IMR-90 (cell line): Measurements from ENCODE around the gene ADD1. TPM values are rescaled to one million over a fixed set of nuclear protein-coding genes. Genes with fewer than 3 reads are reported as not detected.

Experiments used
- ATAC-seq: fragments of 200-7000 bp; cut with Tn5 transposase; 2 replicates; pipeline ENCODE4 v1.9.1; 2020; ENCODE audit warnings: low read depth, mild to moderate bottlenecking, moderate library complexity
- BruUV-seq: library from RNA; stranded (reverse); fragments of 400-500 nt; replicated peaks from 2 replicates; lab custom pipeline; 2021; lab: Mats Ljungman, UMichigan
- CTCF ChIA-PET: fragments of 300-600 bp; formaldehyde crosslinking; extraction: SDS; loops from one replicate; lab custom pipeline; 2021; ENCODE audit warnings: antibody characterized with exemption; lab: Yijun Ruan, JAX
- POLR2A ChIA-PET: fragments of 300-600 bp; sonication (Branson Sonifier 250); formaldehyde crosslinking; loops from one replicate; lab custom pipeline; 2022; ENCODE audit warnings: antibody characterized with exemption; ENCODE audit not compliant: unreplicated experiment; lab: Charles Lee
- DNase-seq: peaks from one replicate; pipeline ENCODE4 v3.0.0; 2013
- H2AFZ ChIP-seq: replicated peaks from 2 replicates; pipeline ENCODE3; 2013; ENCODE audit warnings: low read length, mild to moderate bottlenecking; ENCODE audit not compliant: poor library complexity
- H2AK5ac ChIP-seq: 2 replicates; pipeline ENCODE4 v1.6.1; 2013; ENCODE audit warnings: low read depth, low read length, inconsistent platforms
- H2AK9ac ChIP-seq: replicated peaks from 2 replicates; pipeline ENCODE3; 2013; ENCODE audit warnings: mild to moderate bottlenecking, low read depth, low read length, moderate library complexity; ENCODE audit not compliant: poor library complexity
- H2BK120ac ChIP-seq: 2 replicates; pipeline ENCODE4 v1.6.1; 2013; ENCODE audit warnings: low read depth, low read length, inconsistent platforms
- H2BK15ac ChIP-seq: 3 replicates; pipeline ENCODE4 v1.6.1; 2013; ENCODE audit warnings: low read depth, low read length, inconsistent platforms
- H2BK20ac ChIP-seq: 2 replicates; pipeline ENCODE4 v1.6.1; 2013; ENCODE audit warnings: low read depth, mild to moderate bottlenecking, inconsistent platforms, low read length, moderate library complexity
- H2BK5ac ChIP-seq: 2 replicates; pipeline ENCODE4 v1.6.1; 2013; ENCODE audit warnings: mild to moderate bottlenecking, low read depth, low read length, inconsistent platforms; ENCODE audit not compliant: poor library complexity, severe bottlenecking
- H3K14ac ChIP-seq: replicated peaks from 2 replicates; pipeline ENCODE4 v1.6.1; 2013; ENCODE audit warnings: low read depth, low read length, inconsistent platforms
- H3K18ac ChIP-seq: 2 replicates; pipeline ENCODE4 v1.6.1; 2013; ENCODE audit warnings: low read depth, low read length, control low read depth
- H3K23ac ChIP-seq: 2 replicates; pipeline ENCODE4 v1.6.1; 2013; ENCODE audit warnings: low read depth, low read length, inconsistent platforms
- H3K27ac ChIP-seq: 2 replicates; pipeline ENCODE4 v1.5.1; 2013; ENCODE audit warnings: mild to moderate bottlenecking, control low read depth, low read length; ENCODE audit not compliant: insufficient read depth
- H3K27me3 ChIP-seq: 2 replicates; pipeline ENCODE4 v1.6.1; 2013; ENCODE audit warnings: low read length; ENCODE audit not compliant: control insufficient read depth, insufficient read depth
- H3K36me3 ChIP-seq: 2 replicates; pipeline ENCODE4 v1.6.1; 2013; ENCODE audit warnings: low read length, mixed read lengths; ENCODE audit not compliant: control insufficient read depth, insufficient read depth
- H3K4ac ChIP-seq: 2 replicates; pipeline ENCODE4 v1.6.1; 2013; ENCODE audit warnings: low read depth, low read length, inconsistent platforms
- H3K4me1 ChIP-seq: 2 replicates; pipeline ENCODE4 v1.6.1; 2013; ENCODE audit warnings: low read length, mixed read lengths; ENCODE audit not compliant: control insufficient read depth, insufficient read depth
- H3K4me2 ChIP-seq: 2 replicates; pipeline ENCODE4 v1.6.1; 2013; ENCODE audit warnings: low read depth, mild to moderate bottlenecking, control low read depth, low read length, moderate library complexity
- H3K4me3 ChIP-seq: 2 replicates; pipeline ENCODE4 v1.5.1; 2013; ENCODE audit warnings: low read depth, mild to moderate bottlenecking, control low read depth, low read length, moderate library complexity; ENCODE audit not compliant: insufficient read depth
- H3K56ac ChIP-seq: 2 replicates; pipeline ENCODE4 v1.6.1; 2013; ENCODE audit warnings: low read length, inconsistent platforms; ENCODE audit not compliant: insufficient read depth; ENCODE audit errors: extremely low read depth
- H3K79me1 ChIP-seq, 2 experiments: 2 replicates each; pipeline ENCODE4 v1.6.1; 2013; ENCODE audit warnings: low read length in 2 of 2, inconsistent platforms in 1 of 2, low read depth in 1 of 2
- H3K9ac ChIP-seq: 2 replicates; pipeline ENCODE4 v1.6.1; 2013; ENCODE audit warnings: low read depth, low read length, control low read depth
- H3K9me1 ChIP-seq: 2 replicates; pipeline ENCODE4 v1.6.1; 2013; ENCODE audit warnings: low read length, inconsistent platforms; ENCODE audit not compliant: insufficient read depth
- H3K9me3 ChIP-seq: 2 replicates; pipeline ENCODE4 v1.6.1; 2013; ENCODE audit warnings: low read length; ENCODE audit not compliant: control insufficient read depth, insufficient read depth
- H4K20me1 ChIP-seq: 2 replicates; pipeline ENCODE4 v1.6.1; 2013; ENCODE audit warnings: low read length, inconsistent platforms; ENCODE audit not compliant: insufficient read depth
- H4K5ac ChIP-seq: 2 replicates; pipeline ENCODE4 v1.6.1; 2013; ENCODE audit warnings: mild to moderate bottlenecking, low read depth, low read length, control low read depth
- H4K8ac ChIP-seq, 2 experiments: 2 replicates each; pipeline ENCODE4 v1.6.1; 2013; ENCODE audit warnings: low read depth in 2 of 2, low read length in 2 of 2, control low read depth in 1 of 2, inconsistent platforms in 1 of 2
- H4K91ac ChIP-seq: 2 replicates; pipeline ENCODE4 v1.6.1; 2013; ENCODE audit warnings: low read depth, low read length, inconsistent platforms; ENCODE audit not compliant: insufficient read depth
- CEBPB ChIP-seq: IDR thresholded peaks from 2 replicates; pipeline ENCODE4 v1.6.1; 2012; ENCODE audit warnings: low read depth, low read length, improper control_type of control experiment
- MAFK ChIP-seq: IDR thresholded peaks from 2 replicates; pipeline ENCODE4 v1.6.1; 2012; ENCODE audit warnings: low read depth, low read length, improper control_type of control experiment
- RCOR1 ChIP-seq: IDR thresholded peaks from 2 replicates; pipeline ENCODE4 v1.6.1; 2012; ENCODE audit warnings: mild to moderate bottlenecking, low read length, improper control_type of control experiment; ENCODE audit not compliant: insufficient replicate concordance
- RFX5 ChIP-seq: IDR thresholded peaks from 2 replicates; pipeline ENCODE4 v1.8.0; 2012; ENCODE audit warnings: low read depth, mild to moderate bottlenecking, low read length, moderate library complexity
- SMC3 ChIP-seq: fragments of 150-350 bp; IDR thresholded peaks from 2 replicates; pipeline ENCODE4 v1.6.1; 2016; ENCODE audit warnings: low read depth, mild to moderate bottlenecking, antibody characterized with exemption, low read length, moderate library complexity
- WGBS, 2 experiments: methylation state at CpG; one replicate each; pipeline versions ENCODE4 v1.1.5 to v1.1.7; 2013; ENCODE audit warnings: missing lambda C conversion rate in 2 of 2; ENCODE audit not compliant: insufficient read length in 1 of 2; ENCODE audit errors: extremely low coverage in 2 of 2; 5-methylcytosine and 5-hydroxymethylcytosine counted together
- dilution Hi-C: fragments of 300-500 bp; cut with HindIII; formaldehyde crosslinking; loops from one replicate; pipeline ENCODE4 v1.14.3; 2018; ENCODE audit warnings: low sequenced_read_pairs; ENCODE audit not compliant: unreplicated experiment
- in situ Hi-C: fragments of 300-500 bp; cut with MboI; formaldehyde crosslinking; loops from 3 replicates; pipeline ENCODE4 v1.14.3; 2019; ENCODE audit warnings: low sequenced_read_pairs, inconsistent platforms, mixed read lengths
- intact Hi-C: fragments of 100-400 bp; cut with micrococcal nuclease; formaldehyde crosslinking; loops from 2 replicates; pipeline ENCODE4 v1.10.0; 2022
- polyA plus RNA-seq, 3 experiments: library from polyadenylated mRNA; depleted of rRNA; stranded (reverse); fragments of >200 nt; gene quantifications; 2 replicates each; pipeline ENCODE4 v1.2.3, GENCODE V29; 2012; ENCODE audit warnings: low replicate concordance in 1 of 3
- total RNA-seq: library from RNA; depleted of rRNA; stranded (reverse); fragments of >200 nt; gene quantifications from 2 replicates; pipeline ENCODE4 v1.2.3, GENCODE V29; 2012

ADD1 gene
- total and polyA plus RNA-seq, 2 of the 4 experiments (the other 2 are of a cell fraction): 122 to 215 TPM

DNA sequence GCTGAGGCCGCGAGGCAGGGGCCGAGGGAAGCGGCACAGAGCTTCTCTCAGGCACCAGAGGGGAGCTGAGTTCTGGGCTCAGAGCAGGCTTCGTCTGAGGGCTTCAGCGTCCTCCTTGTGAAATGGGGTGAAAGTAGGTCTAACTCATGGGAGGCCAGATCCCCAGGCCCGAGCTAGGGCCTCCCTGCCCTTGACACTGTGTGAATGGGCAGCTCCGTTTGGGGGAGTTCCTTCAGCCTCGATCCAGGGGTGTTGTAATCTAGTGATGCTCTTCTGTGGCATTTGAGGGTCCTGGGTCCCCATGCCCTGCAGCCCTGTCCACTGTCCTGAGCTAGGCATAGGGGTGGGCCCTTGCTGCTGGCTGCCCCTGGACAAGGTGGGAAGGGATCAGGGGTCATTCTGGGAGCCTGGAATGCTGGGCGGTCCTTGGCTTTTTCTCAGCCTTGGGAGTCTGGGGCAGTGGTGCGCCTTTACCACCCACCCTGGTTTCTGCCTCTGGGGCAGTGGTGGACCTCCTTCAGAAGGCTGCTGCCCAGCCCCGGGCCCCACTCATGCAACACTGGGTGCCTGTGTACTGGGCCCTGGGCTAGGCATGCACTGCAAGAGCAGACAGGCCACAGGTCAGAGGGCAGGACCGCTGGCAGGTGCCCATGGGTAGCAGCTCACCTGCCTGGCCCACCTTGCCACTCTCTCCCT, 46.6 kb upstream of the ADD1 start:
- H4K20me1 ChIP-seq: no peaks in the 10 kb centered on the region; the same call in 1 of the 2 replicates
- peak overlapping the region; percentile 39; the same call in 1 of the 2 replicates for H3K18ac ChIP-seq
- no peak for TF ChIP-seq RFX5
- TF ChIP-seq MAFK: no peak
- no peak for TF ChIP-seq CEBPB
- no peak for TF ChIP-seq SMC3
- no peak for TF ChIP-seq RCOR1
- peak overlapping the region; percentile 42; the same call in 1 of the 2 replicates for H3K23ac ChIP-seq
- peaks cover 16% of the 10 kb centered on the region for H3K9me1 ChIP-seq
- no peak overlapping the region for H2BK15ac ChIP-seq
- no peak overlapping the region for H3K4me3 ChIP-seq
- peak overlapping the region; percentile 6; the same call in 1 of the 2 replicates for H2BK20ac ChIP-seq
- peaks cover 12 to 79% of the 10 kb centered on the region in 2 experiments; a peak in 3 of 4 replicates for H3K79me1 ChIP-seq
- no peaks in the 10 kb centered on the region for H3K36me3 ChIP-seq
- peak overlapping the region; percentile 5 for H3K27ac ChIP-seq
- 93% methylated on average over 5 of the region's 13 CpGs; no CpG with 5 or more reads in 1 of the 2 experiments for WGBS, 2 experiments
- peaks cover 60% of the 10 kb centered on the region for H3K4me1 ChIP-seq
- peak overlapping the region; percentile 73 for H2AFZ ChIP-seq
- no TSS peak for BruUV-seq
- CTCF ChIA-PET: interaction anchor here (0.6 kb wide), 1 partner anchor 503 kb away, joined by 3 read pairs; no protein-coding TSS in a partner anchor
- peak overlapping the region; percentile 71; the same call in 1 of the 2 replicates for H4K91ac ChIP-seq
- H2AK9ac ChIP-seq: peak overlapping the region; percentile 97
- peak overlapping the region; percentile 50 for H2BK5ac ChIP-seq
- H2AK5ac ChIP-seq: peak overlapping the region; percentile 99
- H3K56ac ChIP-seq: no peak overlapping the region
- H3K9me3 ChIP-seq: no peaks in the 10 kb centered on the region
- dilution Hi-C loops: no loop called here
- H3K14ac ChIP-seq: peak overlapping the region; percentile 52
- DNase-seq (no peak), ATAC-seq (no peak)
- H2BK120ac ChIP-seq: peak overlapping the region; percentile 22
- peak overlapping the region; percentile 69 for H3K4ac ChIP-seq
- intact Hi-C loops: no loop called here
- POLR2A ChIA-PET: no interaction called here
- in situ Hi-C loops: no loop called here
- peak overlapping the region; percentile 41; the same call in 1 of the 2 replicates for H4K5ac ChIP-seq
- no peak overlapping the region for H3K9ac ChIP-seq
- H3K27me3 ChIP-seq: no peaks in the 10 kb centered on the region
- peak overlapping the region; percentile 19 to 75; a peak in 1 of 4 replicates for H4K8ac ChIP-seq
- H3K4me2 ChIP-seq: no peak overlapping the region; the same call in 1 of the 2 replicates
